VCaP (cell line): ENCODE data around the gene FOS.

Experiments
- H3K27ac ChIP-seq: fragments of 450-650 bp; 2 replicates; pipeline ENCODE4 v1.5.1; 2017
- TF ChIP-seq, protein P1 (sequence below): fragments of 450-650 bp; conservative IDR thresholded peaks from 2 replicates; pipeline ENCODE4 v1.5.1; 2017; ENCODE audit warnings: mild to moderate bottlenecking, moderate library complexity

Gene FOS

DNA sequence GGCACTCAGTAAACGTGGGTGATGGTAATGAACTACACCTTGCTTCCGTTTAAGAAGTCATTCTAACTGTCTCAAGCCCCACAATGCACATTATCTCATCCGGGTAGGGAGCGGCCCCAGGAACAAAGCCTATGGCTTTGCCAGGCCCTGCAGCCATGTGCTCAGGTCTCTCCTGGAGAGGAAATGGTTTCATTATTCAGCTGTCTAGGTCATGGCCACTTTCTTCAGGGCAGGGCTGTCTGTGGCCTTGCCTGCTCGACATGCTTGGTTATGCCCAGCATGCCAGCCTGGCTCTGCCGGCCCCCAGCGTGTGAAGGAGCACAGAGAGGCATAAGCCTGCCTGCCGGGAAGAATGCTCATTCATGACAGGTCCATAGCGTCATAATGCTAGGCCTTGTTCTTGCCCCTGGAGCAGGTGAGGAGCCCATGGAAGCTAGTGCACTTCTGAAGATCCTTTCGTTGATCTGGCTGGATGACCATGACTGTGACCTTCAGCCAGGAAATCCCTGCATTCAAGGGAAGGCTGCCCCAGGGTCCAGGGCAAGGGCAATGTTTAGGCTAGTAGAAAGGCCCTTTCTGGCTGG, 26.3 kb upstream of the FOS start:
- peak overlapping the region; percentile 22; the same call in 1 of the 2 replicates for H3K27ac ChIP-seq
- TF ChIP-seq, protein P1, sequence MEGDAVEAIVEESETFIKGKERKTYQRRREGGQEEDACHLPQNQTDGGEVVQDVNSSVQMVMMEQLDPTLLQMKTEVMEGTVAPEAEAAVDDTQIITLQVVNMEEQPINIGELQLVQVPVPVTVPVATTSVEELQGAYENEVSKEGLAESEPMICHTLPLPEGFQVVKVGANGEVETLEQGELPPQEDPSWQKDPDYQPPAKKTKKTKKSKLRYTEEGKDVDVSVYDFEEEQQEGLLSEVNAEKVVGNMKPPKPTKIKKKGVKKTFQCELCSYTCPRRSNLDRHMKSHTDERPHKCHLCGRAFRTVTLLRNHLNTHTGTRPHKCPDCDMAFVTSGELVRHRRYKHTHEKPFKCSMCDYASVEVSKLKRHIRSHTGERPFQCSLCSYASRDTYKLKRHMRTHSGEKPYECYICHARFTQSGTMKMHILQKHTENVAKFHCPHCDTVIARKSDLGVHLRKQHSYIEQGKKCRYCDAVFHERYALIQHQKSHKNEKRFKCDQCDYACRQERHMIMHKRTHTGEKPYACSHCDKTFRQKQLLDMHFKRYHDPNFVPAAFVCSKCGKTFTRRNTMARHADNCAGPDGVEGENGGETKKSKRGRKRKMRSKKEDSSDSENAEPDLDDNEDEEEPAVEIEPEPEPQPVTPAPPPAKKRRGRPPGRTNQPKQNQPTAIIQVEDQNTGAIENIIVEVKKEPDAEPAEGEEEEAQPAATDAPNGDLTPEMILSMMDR = no peak

DNA sequence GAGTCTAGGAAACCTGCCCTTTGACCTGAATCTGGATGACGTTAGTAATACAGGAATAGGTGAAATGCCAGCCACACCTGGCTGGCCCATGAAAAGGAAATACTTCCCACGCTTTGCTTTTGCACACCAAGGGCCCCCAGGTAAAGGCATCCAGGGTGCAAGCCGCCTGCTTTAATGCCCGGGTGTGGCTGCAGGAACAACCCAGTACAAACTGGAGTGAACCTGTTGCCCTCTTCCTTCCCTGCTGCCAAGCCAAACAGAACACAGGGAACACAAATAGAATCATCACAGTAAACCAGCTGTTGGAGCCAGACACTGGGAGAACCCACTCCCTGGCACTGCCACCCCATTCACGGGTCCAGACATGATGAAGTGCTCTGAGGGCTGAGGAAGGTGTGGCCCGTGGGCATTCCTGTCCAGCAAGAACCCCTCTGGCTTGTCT, 24.2 kb upstream of the FOS start:
- H3K27ac ChIP-seq = peak overlapping the region; percentile 83
- TF ChIP-seq, protein P1 = no peak

DNA sequence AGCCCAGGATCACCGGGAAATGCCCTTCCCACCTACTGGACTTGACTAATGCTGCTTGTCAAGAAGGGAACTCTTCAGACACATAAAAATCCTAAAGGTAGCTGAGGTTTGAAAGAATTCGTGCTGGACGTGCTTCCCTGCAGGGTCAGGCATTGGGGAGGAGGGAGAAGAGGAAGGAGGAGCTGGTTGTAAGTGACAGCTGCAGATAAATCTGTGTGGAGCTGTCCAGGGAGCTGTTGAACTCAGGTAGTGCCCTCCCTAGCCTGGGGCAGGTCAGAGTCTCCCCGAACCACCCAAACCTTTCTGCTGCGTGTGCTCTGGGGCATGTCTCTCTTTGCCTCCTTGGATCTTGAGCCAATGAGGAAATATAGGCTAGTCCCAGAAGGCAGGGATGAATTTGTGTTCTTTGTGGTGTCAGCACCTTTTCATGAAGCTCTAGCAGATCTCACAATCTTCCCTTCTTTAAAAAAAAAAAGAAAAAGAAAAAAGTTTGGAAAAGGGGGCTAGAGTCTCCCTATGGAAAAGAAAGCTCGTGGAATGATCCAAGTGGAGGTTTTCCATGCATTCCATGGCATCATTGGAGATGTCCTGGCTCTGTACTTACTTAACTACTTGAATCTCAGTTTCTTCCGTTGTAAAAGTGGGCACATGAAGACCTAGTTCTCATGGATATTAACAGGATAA, 23.6 kb upstream of the FOS start:
- peak overlapping the region; percentile 83 for H3K27ac ChIP-seq
- TF ChIP-seq, protein P1 = no peak

DNA sequence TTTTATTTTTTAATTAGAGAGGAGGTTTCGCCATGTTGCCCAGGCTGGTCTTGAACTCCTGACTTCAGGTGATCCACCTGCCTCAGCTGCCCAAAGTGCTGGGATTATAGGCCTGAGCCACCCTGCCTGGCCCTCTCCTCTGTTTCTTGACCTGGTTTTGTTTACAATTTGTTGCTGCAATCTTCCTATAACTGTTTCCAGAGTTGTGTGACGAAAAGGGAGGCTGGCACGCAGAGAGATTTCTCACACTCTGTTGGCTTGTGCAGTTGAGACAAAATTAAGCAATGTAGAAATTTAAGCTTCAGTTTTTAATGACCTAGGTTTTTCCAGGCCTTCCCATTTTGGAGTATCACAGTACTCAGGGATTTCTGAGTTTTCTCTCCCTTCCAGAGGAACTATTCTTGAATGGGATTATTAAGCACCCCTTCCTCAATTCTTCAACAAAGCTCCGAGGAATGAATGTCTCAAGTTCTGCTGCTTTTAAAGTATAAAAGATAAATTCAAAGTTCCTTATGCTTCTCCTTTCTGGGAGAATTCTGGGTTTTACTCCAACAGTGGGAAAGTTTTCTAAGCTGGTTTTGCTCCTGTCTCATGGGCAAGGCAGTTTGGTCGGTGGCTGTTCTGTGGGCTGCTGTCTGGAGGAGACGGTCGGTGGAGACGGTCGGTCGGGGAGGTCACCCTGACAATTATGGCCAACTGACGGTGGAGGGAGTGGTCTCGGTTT, 20.4 kb upstream of the FOS start:
- H3K27ac ChIP-seq = peak overlapping the region; percentile 75
- TF ChIP-seq, protein P1 = no peak

DNA sequence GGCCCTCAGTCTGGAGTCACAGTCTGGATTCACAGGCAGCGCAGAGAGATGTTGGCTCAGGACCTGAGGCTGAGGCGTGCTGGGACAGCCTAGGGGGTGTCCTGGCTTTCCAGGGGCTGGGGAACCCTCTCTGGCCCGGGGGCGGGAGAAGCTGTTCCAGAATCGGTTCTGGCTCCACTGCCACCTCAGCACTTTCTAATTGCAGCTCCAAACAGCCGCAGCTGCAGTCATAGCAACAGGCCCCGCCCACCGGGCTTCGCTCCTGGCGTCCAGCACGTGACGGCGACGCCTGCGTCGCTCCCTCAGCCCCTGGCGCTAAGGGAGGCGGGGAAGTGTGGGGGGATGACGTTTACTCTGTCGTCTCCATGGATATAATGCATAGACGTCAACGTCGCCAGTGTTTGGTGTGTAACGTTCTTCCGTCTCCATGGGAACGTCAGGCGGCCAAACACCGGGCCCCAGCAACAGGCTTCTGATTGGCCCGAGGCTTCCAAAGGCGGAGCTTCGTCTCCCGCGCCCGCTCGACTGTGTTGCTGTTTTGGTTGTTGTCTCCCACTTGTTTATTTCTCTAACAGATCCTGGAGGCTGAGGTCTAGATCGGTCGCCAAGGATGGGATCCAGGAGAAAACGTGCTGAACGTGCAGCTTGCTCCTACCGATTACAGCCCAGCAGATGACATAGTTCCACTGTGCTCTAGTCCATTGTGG, 19.7 kb upstream of the FOS start:
- H3K27ac ChIP-seq = peak overlapping the region; percentile 75
- TF ChIP-seq, protein P1 = no peak

DNA sequence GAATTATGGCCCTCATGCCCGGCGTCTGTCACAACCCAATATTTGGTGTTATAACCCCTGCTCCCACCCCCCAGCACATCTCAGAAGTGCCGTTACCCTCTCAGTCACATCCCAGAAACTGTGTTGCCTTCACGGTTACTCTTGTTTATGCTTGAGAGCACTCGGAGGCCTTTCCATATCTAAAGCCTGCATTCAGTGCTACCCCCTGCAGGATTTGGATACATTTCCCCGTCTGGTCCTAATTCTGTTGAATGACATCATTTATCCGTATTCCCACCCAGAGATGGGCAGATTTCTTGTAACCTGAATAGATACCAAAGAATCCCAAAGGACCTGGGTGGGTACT, 19.1 kb upstream of the FOS start:
- H3K27ac ChIP-seq = peak overlapping the region; percentile 75
- TF ChIP-seq, protein P1 = no peak
